Neutrophil (primary cell): ENCODE measurements around the gene KRTAP5-7.

Experiments used
- H3K27ac ChIP-seq: fragments of 200-600 bp; sonication (generic); 2 replicates; pipeline ENCODE4 v1.5.1; 2016; ENCODE audit warnings: mild to moderate bottlenecking, moderate library complexity
- H3K27me3 ChIP-seq: fragments of 200-600 bp; sonication (generic); 2 replicates; pipeline ENCODE4 v1.6.0; 2016; ENCODE audit warnings: mild to moderate bottlenecking
- H3K36me3 ChIP-seq: fragments of 200-600 bp; sonication (generic); 2 replicates; pipeline ENCODE4 v1.5.1; 2017
- H3K4me1 ChIP-seq, 2 experiments: fragments of 200-600 bp in 1 of 2; sonication (generic) in 1 of 2; 1 replicate in 1 of 2; 2 replicates in 1 of 2; pipeline versions ENCODE4 v1.5.1 to v1.6.1; 2013 to 2016; ENCODE audit warnings: low read depth in 1 of 2, low read length in 1 of 2, mild to moderate bottlenecking in 1 of 2, moderate library complexity in 1 of 2; ENCODE audit not compliant: control insufficient read depth in 1 of 2, insufficient read depth in 1 of 2
- H3K4me3 ChIP-seq, 2 experiments: fragments of 200-600 bp in 1 of 2; sonication (generic) in 1 of 2; 1 replicate in 1 of 2; 2 replicates in 1 of 2; pipeline ENCODE4 v1.5.1; 2013 to 2016; ENCODE audit warnings: low read depth in 1 of 2, low read length in 1 of 2, mild to moderate bottlenecking in 1 of 2, moderate library complexity in 1 of 2
- H3K9me3 ChIP-seq: fragments of 200-600 bp; sonication (generic); 2 replicates; pipeline ENCODE4 v1.5.1; 2016
- CTCF ChIP-seq: fragments of 200-600 bp; sonication (generic); IDR thresholded peaks from 2 replicates; pipeline ENCODE4 v1.5.1; 2016; ENCODE audit warnings: antibody characterized with exemption

Gene KRTAP5-7

GRCh38 chr11:71490731-71491390, 36.2 kb upstream of the KRTAP5-7 start:
- no peak for TF ChIP-seq CTCF
- Histone ChIP-seq H3K4me3 (no peak overlapping the region), H3K4me1 (no peaks in the 10 kb centered on the region), H3K36me3 (peaks cover 97% of the 10 kb centered on the region), H3K27ac (no peak overlapping the region), H3K9me3 (no peaks in the 10 kb centered on the region), H3K27me3 (no peaks in the 10 kb centered on the region)

GRCh38 chr11:71491531-71491930, 35.5 kb upstream of the KRTAP5-7 start:
- no peak overlapping the region for H3K27ac ChIP-seq
- no peak for TF ChIP-seq CTCF
- H3K4me1 ChIP-seq = no peaks in the 10 kb centered on the region
- no peak overlapping the region for H3K4me3 ChIP-seq
- no peaks in the 10 kb centered on the region for H3K9me3 ChIP-seq
- H3K36me3 ChIP-seq = peaks cover 97% of the 10 kb centered on the region
- H3K27me3 ChIP-seq = no peaks in the 10 kb centered on the region

GRCh38 chr11:71491940-71492339, 35.1 kb upstream of the KRTAP5-7 start:
- no peak for TF ChIP-seq CTCF
- H3K9me3 ChIP-seq = no peaks in the 10 kb centered on the region
- peaks cover 99% of the 10 kb centered on the region for H3K36me3 ChIP-seq

GRCh38 chr11:71495286-71496230, 31.5 kb upstream of the KRTAP5-7 start:
- H3K27ac ChIP-seq = no peak overlapping the region
- H3K36me3 ChIP-seq = peaks cover 100% of the 10 kb centered on the region
- H3K9me3 ChIP-seq = no peaks in the 10 kb centered on the region
- H3K4me3 ChIP-seq = no peak overlapping the region
- no peaks in the 10 kb centered on the region for H3K27me3 ChIP-seq
- TF ChIP-seq CTCF = no peak
- H3K4me1 ChIP-seq = no peaks in the 10 kb centered on the region

More at GRCh38 chr11:71491940-71492339, 35.1 kb upstream of the KRTAP5-7 start:
- no peak overlapping the region for H3K27ac ChIP-seq
- no peak overlapping the region for H3K4me3 ChIP-seq
- no peaks in the 10 kb centered on the region for H3K27me3 ChIP-seq
- H3K4me1 ChIP-seq = no peaks in the 10 kb centered on the region

- Histone ChIP-seq H3K4me1 (no peaks in the 10 kb centered on the region), H3K27me3 (no peaks in the 10 kb centered on the region), H3K36me3 (peaks cover 100% of the 10 kb centered on the region), H3K27ac (no peak overlapping the region), H3K4me3 (no peak overlapping the region), H3K9me3 (no peaks in the 10 kb centered on the region)
- TF ChIP-seq CTCF = no peak
These were observed 30.6 kb upstream of the KRTAP5-7 start for GRCh38 chr11:71496421-71496820.
